Adipocyte (in vitro differentiated cells): ENCODE data around the gene CDH6.

Experiments used
- DNase-seq: peaks from one replicate; pipeline ENCODE4 v3.0.0-alpha.2; 2015; ENCODE audit warnings: low read depth
- H3K27me3 ChIP-seq: replicated peaks from 2 replicates; pipeline ENCODE4 v1.7.0; 2013; ENCODE audit warnings: mild to moderate bottlenecking, low read length, moderate library complexity; ENCODE audit not compliant: control insufficient read depth, insufficient read depth
- H3K36me3 ChIP-seq: 2 replicates; pipeline ENCODE4 v1.7.0; 2013; ENCODE audit warnings: low read length, mild to moderate bottlenecking, moderate library complexity; ENCODE audit not compliant: control insufficient read depth, insufficient read depth, severe bottlenecking
- H3K4me1 ChIP-seq: 2 replicates; pipeline ENCODE4 v1.7.0; 2013; ENCODE audit warnings: mild to moderate bottlenecking, low read length, moderate library complexity; ENCODE audit not compliant: control insufficient read depth, insufficient read depth
- H3K4me3 ChIP-seq: 2 replicates; pipeline ENCODE4 v1.7.0; 2013; ENCODE audit warnings: mild to moderate bottlenecking, low read length, moderate library complexity
- H3K9ac ChIP-seq: 2 replicates; pipeline ENCODE4 v1.7.0; 2013; ENCODE audit warnings: mild to moderate bottlenecking, low read length, moderate library complexity
- H3K9me3 ChIP-seq: 2 replicates; pipeline ENCODE4 v1.7.0; 2013; ENCODE audit warnings: mild to moderate bottlenecking, low read length, moderate library complexity; ENCODE audit not compliant: control insufficient read depth

Gene CDH6

GRCh38 chr5:31173614-31174013, 19.9 kb upstream of the CDH6 start:
- no peaks in the 10 kb centered on the region for H3K4me1 ChIP-seq
- no peak overlapping the region for H3K4me3 ChIP-seq
- no peak for DNase-seq
- H3K36me3 ChIP-seq, result no peaks in the 10 kb centered on the region
- no peak overlapping the region for H3K9ac ChIP-seq
- peaks cover 2% of the 10 kb centered on the region for H3K27me3 ChIP-seq
- no peaks in the 10 kb centered on the region for H3K9me3 ChIP-seq

- Histone ChIP-seq H3K4me1 (no peaks in the 10 kb centered on the region), H3K9me3 (no peaks in the 10 kb centered on the region), H3K36me3 (no peaks in the 10 kb centered on the region), H3K9ac (no peak overlapping the region), H3K27me3 (peaks cover 6% of the 10 kb centered on the region), H3K4me3 (no peak overlapping the region)
- DNase-seq, result no peak
Measured at GRCh38 chr5:31181376-31181987, 12.0 kb upstream of the CDH6 start.

DNA sequence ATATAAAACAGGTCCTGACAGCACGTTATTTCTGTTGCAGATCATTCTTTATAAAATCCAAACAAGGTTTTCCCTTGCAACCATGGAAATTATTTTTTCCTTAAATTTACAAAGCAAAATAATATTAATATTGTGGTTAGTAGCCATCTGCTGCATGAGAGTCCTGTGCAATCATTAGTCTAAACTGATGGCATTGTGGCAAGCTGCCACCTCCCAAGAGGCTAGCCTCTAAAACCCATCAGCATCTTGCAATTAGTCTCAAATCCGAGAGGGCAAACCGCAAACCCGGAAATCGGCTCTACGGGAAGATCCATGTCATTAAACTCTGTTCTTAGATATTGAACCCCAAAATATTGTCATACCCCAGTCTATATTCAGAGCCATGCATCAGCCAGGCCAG, 11.3 kb upstream of the CDH6 start:
- DNase-seq, result no peak
- no peaks in the 10 kb centered on the region for H3K36me3 ChIP-seq
- H3K9ac ChIP-seq, result no peak overlapping the region
- H3K27me3 ChIP-seq, result peaks cover 6% of the 10 kb centered on the region
- no peaks in the 10 kb centered on the region for H3K4me1 ChIP-seq
- no peaks in the 10 kb centered on the region for H3K9me3 ChIP-seq
- no peak overlapping the region for H3K4me3 ChIP-seq

DNA sequence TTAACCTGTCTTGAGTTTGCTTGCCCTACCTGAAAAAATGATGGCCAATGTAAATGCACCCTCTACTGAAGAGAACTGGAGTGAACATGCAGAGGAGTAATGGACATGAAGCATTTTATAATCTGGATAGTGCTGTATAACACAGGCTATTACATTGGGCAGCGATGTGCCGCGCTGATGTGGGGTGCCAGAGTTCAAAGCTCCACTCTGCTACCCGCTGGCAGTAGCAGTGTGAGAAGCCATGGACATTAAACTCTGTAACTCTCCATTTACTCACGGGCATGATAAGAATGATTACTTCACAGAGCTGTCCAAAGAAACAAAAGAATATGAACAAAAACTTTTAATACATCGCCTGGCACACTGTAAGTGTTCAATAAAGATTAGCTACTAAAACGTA, 7.5 kb upstream of the CDH6 start:
- Histone ChIP-seq H3K4me3 (no peak overlapping the region), H3K9ac (no peak overlapping the region), H3K9me3 (no peaks in the 10 kb centered on the region), H3K4me1 (no peaks in the 10 kb centered on the region), H3K36me3 (no peaks in the 10 kb centered on the region), H3K27me3 (peaks cover 12% of the 10 kb centered on the region)
- DNase-seq, result no peak

DNA sequence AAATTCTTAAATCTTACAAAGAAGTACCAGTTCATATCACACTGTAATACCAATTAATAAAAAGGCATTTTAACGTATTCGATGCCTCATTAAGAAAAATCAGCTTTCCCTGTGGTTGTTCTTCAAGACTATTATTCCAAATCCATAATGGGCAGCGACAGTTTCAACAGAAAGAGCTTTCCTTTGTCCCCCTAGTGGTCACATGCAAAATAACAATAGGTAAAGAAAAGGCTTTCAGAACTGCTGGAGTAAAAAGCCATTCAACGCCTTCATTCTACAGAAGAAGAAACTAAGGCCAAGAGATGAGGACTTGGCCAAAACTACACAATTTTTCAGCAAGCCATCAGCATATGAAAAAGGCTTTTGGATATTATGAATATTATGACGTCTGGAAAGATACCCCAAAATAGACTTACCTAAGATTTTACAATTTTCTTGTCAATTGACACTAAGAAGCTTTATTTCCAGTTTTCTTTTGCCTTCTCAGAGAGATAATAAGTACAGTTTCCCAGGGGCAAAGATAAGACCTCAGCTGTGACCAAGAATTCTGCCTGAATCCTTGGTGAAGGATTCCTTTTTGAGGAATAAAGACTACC, 6.7 kb upstream of the CDH6 start:
- Histone ChIP-seq H3K9ac (no peak overlapping the region), H3K27me3 (peaks cover 17% of the 10 kb centered on the region), H3K4me3 (no peak overlapping the region), H3K4me1 (no peaks in the 10 kb centered on the region), H3K9me3 (no peaks in the 10 kb centered on the region), H3K36me3 (no peaks in the 10 kb centered on the region)
- peak; percentile 83 for DNase-seq

- Histone ChIP-seq H3K9me3 (no peaks in the 10 kb centered on the region), H3K9ac (no peak overlapping the region), H3K4me3 (no peak overlapping the region), H3K27me3 (peaks cover 25% of the 10 kb centered on the region), H3K4me1 (no peaks in the 10 kb centered on the region), H3K36me3 (no peaks in the 10 kb centered on the region)
- DNase-seq, result no peak
Measured at GRCh38 chr5:31187591-31187990, 5.9 kb upstream of the CDH6 start.

DNA sequence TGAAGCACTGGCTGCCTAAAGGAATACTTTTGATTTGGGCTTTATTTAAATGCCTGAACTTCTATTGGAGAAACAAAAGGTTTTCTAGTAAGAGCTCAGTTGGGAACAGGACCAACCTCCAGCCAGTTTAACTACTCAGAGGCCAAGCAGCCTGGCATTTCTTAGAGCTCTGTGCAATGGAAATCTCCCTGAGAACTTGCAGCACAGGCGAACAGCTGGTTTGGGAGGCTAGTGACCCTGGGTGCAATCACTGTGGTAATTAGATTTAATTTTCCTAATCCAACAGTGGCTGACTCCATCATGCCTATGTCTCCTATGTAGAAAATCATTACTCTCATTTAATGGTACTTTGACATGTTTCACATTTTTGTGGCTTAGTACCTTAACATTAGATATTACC, 1.0 kb upstream of the CDH6 start:
- H3K4me1 ChIP-seq, result peaks cover 5% of the 10 kb centered on the region
- H3K9ac ChIP-seq, result no peak overlapping the region
- no peak for DNase-seq
- H3K36me3 ChIP-seq, result no peaks in the 10 kb centered on the region
- H3K4me3 ChIP-seq, result no peak overlapping the region
- peaks cover 58% of the 10 kb centered on the region for H3K27me3 ChIP-seq
- no peaks in the 10 kb centered on the region for H3K9me3 ChIP-seq

- Histone ChIP-seq H3K4me1 (peaks cover 5% of the 10 kb centered on the region), H3K9ac (no peak overlapping the region), H3K4me3 (no peak overlapping the region), H3K9me3 (no peaks in the 10 kb centered on the region), H3K36me3 (no peaks in the 10 kb centered on the region), H3K27me3 (peaks cover 53% of the 10 kb centered on the region)
- no peak for DNase-seq
Measured at GRCh38 chr5:31193116-31193515, 370 bp upstream of the CDH6 start.

- Histone ChIP-seq H3K27me3 (peaks cover 51% of the 10 kb centered on the region), H3K4me3 (peak overlapping the region; percentile 66), H3K9me3 (no peaks in the 10 kb centered on the region), H3K4me1 (peaks cover 5% of the 10 kb centered on the region), H3K36me3 (no peaks in the 10 kb centered on the region), H3K9ac (no peak overlapping the region)
- peak; percentile 45 for DNase-seq
Measured at GRCh38 chr5:31194468-31194813, 955 bp downstream of the CDH6 start.

- Histone ChIP-seq H3K9ac (no peak overlapping the region), H3K27me3 (peaks cover 51% of the 10 kb centered on the region), H3K4me1 (peaks cover 5% of the 10 kb centered on the region), H3K4me3 (peak overlapping the region; percentile 66), H3K9me3 (no peaks in the 10 kb centered on the region), H3K36me3 (no peaks in the 10 kb centered on the region)
- DNase-seq, result peak; percentile 33
Measured at GRCh38 chr5:31194892-31195555, 1.5 kb downstream of the CDH6 start.

DNA sequence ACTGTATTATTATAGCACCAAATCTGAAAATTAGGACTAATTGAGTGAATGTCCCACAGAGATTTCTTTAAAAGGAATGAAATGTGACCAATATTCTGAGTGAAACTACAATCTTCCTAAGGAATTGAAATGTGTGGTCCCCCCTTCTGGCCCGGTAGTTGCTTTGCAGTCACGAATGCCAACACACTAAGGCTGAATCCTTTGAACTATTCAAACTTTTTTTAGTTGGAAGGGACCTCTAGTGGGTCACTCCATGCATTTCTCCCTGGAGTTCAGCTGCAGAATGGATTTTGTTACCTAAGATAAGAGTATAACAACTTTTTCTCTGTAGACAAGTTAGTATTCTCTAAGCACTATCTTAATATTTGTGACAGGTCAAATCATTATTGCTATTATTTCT, 2.8 kb downstream of the CDH6 start:
- Histone ChIP-seq H3K4me3 (no peak overlapping the region), H3K9me3 (no peaks in the 10 kb centered on the region), H3K36me3 (no peaks in the 10 kb centered on the region), H3K4me1 (peaks cover 5% of the 10 kb centered on the region), H3K9ac (no peak overlapping the region), H3K27me3 (peaks cover 50% of the 10 kb centered on the region)
- peak; percentile 70 for DNase-seq
